GM21619 (cell line): ENCODE results near the gene SUN3.

Source experiments
- ATAC-seq: cut with Tn5 transposase; IDR thresholded peaks from one replicate; pipeline ENCODE4 v1.9.1; 2021; ENCODE audit not compliant: unreplicated experiment

Gene SUN3, protein sequence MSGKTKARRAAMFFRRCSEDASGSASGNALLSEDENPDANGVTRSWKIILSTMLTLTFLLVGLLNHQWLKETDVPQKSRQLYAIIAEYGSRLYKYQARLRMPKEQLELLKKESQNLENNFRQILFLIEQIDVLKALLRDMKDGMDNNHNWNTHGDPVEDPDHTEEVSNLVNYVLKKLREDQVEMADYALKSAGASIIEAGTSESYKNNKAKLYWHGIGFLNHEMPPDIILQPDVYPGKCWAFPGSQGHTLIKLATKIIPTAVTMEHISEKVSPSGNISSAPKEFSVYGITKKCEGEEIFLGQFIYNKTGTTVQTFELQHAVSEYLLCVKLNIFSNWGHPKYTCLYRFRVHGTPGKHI

DNA sequence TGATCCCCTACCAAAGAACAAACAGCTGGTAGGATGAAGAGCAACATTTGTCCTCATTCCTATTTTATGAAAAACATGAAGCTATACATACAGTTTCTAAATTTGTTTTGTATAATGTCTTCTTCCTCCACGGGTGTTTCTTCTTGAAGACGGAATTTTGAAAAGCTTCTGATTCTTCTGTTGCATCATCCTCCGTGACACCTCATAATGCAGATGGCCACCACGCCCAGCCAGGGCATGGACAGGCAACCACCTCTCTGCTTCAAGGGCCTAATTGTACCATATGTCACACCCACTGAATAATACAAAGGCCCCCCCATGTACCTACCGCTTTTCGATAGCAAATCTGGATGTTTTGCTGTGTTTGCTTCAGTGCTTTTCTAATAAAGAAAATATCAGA is at the start of gene SUN3:
TSS of gene SUN3 (minus strand) at position 170 of the 400 bp plus-strand sequence. CDS start at position 1, 169 bp downstream.
- ATAC-seq, result no peak

DNA sequence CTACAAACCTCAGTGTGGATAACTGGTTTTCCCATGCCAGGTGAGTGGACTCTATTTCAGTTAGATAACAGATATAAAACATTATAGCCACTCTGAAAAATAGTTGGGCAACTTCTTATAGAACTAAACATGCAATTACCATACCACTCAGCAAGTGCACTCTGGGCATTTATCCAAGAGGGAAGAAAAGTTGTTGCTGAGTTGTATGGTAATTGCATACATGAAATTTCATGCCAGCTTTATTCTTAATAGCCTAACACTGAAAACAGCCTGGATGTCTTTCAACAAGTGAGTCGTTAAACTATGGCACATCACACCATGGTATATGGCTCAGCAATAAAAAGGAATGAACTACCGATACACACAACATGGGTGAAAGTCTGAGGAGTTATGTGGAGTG is 49.6 kb upstream of the SUN3 start:
- ATAC-seq, result no peak

DNA sequence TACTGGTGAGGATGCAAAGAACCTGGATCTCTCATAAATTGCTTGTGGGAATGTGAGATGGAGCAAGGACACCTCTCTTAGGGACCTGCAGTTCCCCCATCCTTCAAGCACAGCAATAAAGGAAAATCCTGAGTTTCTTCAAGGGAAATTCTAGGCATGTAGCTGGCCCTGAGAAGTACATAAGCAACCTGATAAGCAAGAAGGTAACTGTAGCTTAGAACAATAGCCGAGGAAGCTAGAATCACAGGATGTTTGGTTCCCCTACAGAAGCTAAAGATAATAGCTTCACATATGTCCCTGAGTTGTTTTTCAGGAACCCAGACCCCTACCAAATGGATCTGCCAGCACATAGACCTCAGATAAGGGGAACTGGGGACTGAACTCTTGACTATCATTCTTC is 48.5 kb upstream of the SUN3 start:
- no peak for ATAC-seq

DNA sequence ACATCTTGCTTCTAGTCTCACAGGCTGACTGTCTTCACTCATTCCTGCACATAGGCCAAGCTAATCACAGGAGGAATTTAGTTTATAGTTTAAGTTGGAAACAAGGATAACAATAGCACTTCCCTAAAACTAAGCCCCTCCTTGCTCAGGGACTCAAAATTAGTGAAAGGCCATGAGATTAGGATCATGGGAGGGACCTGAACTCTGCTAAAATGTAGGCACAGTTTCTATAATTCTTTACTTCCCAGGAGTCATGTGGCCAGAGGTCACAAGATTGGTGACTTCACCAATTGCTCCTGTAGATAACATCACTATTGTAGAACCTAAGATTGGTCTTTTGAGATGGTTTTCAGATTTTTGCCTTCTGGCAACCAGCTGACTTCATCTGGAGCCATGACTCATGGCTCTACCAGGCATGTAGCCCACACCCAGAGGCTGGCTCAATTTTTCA is 45.3 kb upstream of the SUN3 start:
- no peak for ATAC-seq

DNA sequence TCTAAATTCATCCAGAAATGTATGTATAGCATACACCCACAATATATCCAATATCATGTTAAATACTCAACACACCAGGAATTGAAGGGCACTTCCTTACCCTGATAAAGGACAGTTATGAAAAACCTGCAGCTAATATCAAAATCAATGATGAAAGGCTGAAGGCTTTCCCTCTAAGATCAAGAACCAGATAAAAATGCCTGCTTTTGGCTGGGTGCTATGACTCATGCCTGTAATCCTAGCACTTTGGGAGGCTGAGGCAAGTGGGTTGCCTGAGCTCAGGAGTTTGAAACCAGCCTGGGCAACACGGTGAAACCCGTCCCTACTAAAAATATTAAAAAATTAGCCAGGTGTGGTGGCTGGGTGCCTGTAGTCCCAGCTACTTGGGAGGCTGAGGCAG is 38.6 kb upstream of the SUN3 start:
- ATAC-seq, result no peak

DNA sequence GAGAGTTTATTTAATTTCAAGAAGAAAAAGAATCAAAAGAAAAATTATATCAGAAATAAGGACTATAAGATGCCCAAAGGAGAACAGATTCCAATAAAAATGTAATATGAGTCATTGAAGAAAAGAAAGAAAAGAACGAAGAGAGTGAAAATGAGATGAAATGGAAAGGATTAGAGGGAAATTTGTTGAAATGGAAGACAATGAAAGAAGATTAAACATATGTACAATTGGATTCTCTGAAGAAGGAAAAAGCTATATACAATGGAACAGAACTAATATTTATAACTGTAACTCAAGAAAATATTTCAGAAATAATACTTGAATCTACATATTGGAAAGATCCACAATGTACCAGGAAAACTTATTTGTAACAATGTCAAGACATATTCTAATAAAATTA is 35.1 kb upstream of the SUN3 start:
- ATAC-seq, result no peak

DNA sequence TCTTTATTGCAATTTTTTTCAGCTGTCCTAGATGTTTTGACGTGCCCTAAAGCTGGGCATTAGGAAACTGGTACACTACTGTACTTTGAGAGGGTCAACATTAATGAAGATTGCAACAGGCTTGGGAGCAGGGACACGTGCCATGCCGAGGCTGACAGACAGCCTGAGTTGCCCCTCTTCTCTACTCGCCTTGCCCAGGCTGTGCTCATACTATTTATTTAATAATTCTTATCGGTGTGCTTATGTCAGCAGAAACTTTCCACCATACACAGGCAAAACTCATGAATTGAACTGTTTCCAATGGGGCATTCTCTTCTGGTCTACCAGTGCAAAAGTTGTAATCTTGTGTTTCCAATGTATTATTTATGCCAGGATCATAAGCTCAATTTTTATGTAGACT is 30.8 kb upstream of the SUN3 start:
- no peak for ATAC-seq

DNA sequence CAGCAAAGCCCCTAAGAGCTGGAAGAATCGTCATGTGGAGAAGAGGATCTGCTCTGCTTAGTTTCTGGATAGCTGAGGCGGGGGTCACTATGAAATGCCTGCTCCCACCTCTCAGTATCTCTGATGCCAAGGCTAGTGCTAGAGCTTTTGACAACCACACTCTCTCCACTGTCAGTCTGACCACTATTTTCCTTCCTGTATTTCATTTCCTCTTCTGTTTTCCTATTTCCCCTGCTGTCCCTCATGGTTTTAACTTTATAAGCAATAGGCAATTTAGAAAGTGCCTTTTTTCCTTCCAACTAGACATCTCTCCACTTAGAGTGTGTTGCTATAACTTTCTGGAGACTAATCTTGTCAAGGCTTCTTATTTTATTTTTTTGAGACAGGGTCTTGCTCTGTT is 30.1 kb upstream of the SUN3 start:
- ATAC-seq, result no peak

DNA sequence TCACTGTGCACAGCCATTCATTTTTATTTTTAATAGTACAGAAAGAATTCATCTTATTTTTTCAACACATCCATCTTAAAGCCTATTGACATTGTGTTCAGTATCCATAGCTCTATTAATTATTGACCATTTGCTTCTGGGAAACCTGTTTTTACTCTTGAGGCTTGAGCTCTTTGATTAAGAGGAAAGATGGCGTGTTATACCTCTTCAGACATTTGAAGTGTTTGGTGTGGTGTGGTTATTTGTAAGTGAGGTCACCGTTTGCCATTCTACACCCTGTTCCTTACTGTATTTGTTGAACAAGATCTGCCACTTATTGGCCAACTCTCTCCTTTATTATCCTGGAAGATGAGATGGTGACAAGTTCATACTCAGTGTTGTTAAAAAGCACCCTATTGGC is 24.8 kb upstream of the SUN3 start:
- ATAC-seq, result no peak

DNA sequence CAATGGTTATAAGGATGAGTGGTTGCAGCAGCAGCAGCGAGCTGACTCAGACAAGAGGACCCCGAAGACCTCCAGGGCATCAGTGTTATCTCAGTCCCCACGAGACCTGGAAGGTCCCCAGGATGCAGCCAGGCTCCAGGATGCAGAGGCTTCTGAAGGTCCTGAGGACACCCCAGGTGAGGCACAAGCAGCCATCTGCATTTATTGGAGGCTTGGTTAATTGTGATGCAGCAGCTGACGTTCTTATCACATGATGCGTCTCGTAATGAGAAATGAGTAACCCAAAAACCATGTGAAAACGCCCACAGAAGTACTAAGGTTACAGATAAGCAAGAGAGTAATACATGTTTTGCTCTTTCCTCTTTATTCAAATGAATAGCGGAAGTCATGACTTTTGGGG is 23.8 kb upstream of the SUN3 start:
- ATAC-seq, result peak; percentile 84

DNA sequence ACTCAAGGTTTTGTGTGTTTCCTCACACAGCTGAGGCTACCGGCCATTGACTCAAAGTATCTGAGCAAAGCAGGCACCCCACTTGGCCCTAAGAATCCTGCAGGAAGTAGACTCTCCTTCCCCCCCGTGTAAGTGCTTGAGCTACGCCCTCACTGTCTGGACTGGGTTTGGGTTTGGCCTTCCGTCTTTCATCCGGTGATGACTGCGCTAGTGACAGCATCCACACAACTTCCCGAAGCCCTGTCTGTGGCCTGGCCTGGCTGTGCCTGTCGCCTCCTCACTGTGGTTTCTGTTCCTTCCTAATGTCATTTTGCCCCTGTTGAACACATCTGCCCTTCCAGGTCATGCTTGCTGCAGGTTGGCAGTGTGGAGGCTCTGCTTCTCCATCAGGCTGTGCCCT is 20.9 kb upstream of the SUN3 start:
- no peak for ATAC-seq

DNA sequence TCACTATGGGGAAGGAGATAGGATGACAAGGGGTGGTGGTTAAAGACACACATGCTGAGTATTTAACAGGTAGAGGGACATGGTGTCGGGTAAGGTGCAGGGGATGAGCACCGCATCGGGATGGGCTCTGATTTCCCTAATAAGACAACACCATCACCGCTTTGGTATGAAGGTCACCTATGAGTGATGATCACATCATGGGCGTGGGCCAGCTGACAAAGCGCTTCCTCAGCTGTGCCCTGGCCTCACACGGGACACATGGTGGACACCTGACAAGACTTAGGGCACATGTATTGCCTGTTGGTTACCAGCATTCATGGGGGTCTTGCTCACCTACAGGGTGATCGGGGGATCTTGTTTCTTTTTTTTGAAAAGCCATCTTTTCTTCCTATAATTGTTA is 19.2 kb upstream of the SUN3 start:
- ATAC-seq, result no peak

DNA sequence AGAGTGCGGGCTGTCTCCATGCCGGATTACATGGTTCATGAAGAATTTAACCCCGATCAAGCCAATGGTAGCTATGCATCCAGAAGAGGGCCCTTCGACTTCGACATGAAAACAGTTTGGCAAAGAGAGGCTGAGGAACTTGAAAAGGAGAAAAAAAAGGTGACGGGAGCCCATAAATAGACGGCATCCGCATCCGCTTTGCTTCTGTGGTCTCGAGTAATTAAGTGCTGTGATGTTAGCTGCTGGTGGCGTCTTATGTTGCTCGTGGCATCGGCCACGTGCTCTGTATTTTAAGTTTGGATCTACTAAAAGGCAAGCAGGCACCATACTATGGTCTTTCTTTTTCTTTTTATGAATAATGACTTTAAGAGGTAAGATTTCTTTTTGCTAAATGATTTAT is 17.6 kb upstream of the SUN3 start:
- peak; percentile 57 for ATAC-seq

DNA sequence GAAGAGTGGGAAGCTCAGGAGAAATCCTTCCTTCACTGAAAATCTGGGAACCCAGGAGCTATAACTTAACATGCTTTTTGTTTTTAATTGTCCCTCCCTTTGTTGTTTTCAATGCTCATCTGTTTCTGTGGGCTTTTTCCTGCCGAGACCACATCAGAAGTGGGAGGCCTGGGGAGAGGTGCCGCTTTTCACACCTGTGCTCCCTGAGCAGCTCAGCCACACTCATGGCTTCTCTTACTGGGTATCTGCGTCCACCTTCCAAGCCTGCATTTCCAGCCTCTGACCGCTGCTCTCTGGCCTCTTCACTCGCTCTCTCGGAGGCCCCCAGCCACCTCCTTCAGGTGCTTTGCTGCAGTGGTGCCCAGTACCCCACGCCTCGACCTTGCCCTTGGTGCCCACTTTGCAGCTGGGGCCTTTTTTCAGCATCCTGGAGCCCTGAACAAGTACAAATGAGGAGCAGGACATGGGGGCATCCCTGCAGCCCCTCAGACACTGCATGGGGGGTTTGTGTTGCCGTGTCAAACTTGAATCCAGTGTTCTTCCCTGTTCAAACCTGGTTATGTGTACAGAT is 16.4 kb upstream of the SUN3 start:
- no peak for ATAC-seq

DNA sequence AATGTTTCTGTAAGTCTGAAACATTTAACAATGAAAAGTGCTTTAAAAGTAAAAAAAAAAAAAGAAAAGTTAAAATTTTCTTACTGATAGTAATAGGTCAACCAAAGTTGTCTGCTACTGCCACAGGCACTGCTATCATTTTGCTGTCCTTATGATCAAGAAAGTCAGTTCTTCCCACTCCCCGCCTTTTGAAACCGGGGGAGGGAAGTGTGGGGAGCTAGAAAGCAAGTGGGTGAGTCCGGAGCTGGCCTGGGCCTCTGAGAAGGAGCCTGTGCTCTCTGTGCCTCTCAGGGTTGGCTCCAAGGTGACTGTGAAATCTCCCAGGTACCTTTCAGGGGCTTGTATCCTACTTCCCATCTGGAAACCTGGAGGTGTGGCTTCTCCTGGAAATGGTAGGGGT is 13.7 kb upstream of the SUN3 start:
- no peak for ATAC-seq

DNA sequence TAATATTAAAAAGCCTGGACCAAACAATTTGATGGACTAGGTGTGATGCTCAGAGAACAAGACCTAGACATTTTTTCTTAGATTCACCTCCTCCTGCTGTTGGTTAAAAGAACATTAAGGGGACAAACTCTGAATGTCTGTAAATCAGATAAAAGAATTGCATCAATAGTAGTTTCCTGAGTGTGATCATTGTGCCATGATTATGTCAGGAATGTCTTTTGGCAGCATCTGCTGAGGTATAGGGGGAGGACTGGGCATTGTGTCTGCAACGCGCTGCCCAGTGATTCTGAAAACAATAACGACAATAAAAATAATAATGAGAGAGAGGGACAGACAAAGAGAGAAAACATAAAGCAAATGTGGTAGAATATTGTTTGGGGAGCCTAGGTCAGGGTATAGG is 13.3 kb upstream of the SUN3 start:
- ATAC-seq, result no peak

DNA sequence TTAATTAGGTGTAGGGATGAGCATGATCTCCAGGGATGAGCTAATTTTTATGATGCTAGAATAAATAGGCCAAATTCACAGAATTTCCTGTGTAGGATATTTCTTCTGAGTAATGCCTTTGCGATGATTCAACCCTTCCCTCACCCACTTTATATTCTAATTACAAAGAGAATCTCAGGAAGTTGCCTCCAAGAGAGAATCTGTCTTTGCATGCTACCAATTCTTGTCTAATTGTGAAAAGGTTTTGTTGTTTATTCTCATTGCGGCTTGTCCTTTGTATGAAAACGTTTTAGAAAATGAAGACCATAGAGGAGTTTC is 12.7 kb upstream of the SUN3 start:
- no peak for ATAC-seq

DNA sequence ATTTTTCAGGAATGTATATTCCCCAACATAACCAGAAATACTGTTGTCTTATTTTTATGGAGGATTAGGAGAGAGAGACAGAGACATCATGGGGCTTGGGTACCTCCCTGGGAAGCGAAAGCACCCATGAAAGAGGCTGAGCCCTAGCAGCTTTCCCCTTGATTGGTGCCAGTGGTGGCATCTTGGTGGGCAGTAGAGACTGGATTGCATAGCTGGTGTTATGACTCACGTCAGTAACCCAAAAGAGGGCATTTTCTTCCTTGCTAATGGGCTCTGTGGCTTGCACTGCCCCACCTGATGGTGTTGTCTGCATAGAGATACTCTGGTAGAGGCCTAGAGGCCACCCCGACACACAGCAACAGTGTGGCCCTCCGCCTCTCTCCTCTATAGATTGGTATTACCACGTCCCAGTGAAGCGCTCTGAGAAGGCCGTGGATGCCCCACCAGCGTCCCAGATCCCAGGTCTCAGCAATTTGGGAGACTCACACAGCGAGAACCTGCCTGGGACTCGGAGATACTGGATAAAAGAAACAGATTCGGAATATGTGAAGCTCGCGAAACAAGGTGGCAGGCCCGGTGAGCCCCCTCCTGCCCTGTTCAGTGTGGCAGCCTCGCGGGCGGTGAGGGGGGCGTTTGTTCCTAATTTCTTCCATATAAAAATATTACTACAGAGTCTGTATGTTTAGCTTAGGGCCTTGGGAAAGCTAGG is 12.2 kb upstream of the SUN3 start:
- ATAC-seq, result no peak

DNA sequence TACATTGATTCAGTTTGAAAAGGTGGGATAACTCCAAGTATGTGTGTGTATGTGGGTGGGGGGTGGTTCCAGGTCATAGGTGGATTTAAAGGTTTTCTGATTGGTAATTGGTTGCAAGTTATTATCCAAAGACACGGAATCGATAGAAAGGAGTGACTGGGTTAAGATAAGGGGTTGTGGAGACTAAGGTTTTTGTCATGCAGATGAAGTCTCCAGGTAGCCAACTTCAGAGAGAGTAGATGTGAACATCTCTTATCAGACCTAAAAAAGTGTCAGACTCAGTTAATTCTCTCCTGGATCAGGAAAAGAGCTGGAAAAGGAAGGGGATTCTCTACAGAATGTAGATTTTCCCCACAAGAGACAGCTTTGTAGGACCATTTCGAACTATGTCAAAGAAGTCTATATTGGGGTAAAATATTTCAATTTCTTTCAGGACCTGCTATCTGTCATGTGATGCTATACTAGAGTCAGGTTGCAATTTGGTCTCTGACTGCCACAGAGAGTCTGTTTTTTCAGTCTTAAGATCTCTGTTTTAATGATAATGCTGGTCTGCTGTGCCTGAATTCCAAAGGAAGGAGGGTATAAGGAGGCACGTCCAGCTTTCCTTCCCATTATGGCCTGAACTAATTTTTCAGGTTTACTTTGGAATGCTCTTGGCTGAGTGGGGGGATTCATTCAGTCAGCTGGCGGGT is 10.1 kb upstream of the SUN3 start:
- ATAC-seq, result no peak

DNA sequence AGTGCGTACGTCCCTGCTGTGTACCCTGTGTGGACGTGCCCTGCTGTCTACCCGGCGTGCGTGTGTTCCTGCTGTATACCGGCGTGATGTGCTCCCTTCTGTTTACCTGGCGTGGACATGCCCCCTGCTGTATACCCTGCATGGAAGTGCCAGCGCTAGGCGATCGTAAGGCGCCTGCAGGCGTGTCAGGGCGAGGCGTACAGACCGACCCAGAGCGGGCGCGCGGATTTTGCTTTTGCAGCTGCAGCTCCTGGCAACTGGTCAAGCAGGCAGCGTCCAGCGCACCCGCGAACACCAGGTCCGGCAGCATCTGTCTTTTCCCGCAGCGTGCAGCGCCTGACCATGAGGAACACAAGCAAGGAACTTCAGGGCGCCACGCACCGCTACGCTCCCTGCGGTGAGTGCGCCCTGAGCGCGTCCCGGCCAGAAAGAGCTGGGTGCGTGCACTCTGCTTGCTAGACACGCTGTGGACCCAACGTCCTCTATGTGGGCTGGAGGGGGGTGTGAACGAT is 7.1 kb upstream of the SUN3 start:
- ATAC-seq, result peak; percentile 6

DNA sequence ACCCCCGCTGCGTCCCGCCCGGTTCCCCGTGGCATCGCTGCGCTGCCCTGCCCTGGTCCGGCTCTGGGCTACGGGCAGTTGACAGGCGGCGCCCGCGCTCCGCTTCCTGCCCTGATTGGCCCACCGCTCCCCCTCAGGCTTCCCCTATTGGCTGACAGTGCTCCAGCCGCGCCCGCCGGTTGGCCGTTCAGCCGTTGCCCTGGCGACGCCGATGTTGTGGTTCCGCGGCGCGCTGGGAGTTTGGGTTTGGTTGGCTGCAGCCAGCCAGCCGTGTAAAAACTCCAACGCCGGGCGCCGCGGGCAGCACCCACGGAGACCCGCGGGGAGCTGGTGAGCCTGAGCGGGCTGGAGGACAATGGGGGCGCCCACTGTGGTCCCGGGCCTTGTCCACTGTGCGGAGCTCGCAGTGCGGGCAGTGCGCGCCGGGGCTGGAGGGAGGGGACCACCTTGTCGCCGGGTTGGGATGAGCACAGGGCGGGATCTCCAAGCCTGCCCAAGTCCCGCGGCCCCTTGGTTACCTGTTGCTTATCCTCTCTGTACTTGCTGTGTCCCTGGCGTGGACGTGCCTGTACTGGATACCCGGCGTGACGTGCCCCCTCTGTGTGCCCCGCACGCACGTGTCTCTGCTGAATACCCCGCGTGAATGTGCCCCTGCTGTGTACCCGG is 6.5 kb upstream of the SUN3 start, which contains the start of gene C7orf57:
TSS of gene C7orf57 (plus strand) at position 243 of the 666 bp plus-strand sequence. CDS start 766 bp downstream, outside the sequence.
- ATAC-seq, result peak; percentile 98
